GM12892 (cell line): ENCODE results near the gene HNRNPM.

Experiments used
- POLR2A ChIP-seq: IDR thresholded peaks from 2 replicates; pipeline ENCODE4 v1.6.1; 2011; ENCODE audit warnings: low read depth, low read length, control low read depth
- POLR2AphosphoS5 ChIP-seq: IDR thresholded peaks from 2 replicates; pipeline ENCODE4 v1.6.1; 2011; ENCODE audit warnings: low read depth, low read length, control low read depth
- TAF1 ChIP-seq: IDR thresholded peaks from 2 replicates; pipeline ENCODE4 v1.6.1; 2011; ENCODE audit warnings: low read depth, mild to moderate bottlenecking, control low read depth, low read length, borderline replicate concordance

- TF ChIP-seq TAF1 (no peak), POLR2A (no peak), POLR2AphosphoS5 (no peak)
These were observed 59.4 kb downstream of the HNRNPM start for GRCh38 chr19:8504171-8504570.
